ENCODE data around the gene SLAMF9. TPM values are rescaled to one million over a fixed set of nuclear protein-coding genes. Genes with fewer than 3 reads are reported as not detected.

The SLAMF9 gene
- total RNA-seq, result not detected in 2 replicates

- DNase-seq (ENCODE audit: low read depth), result no peak
Observed at GRCh38 chr1:159953536-159954515, at the start of gene SLAMF9. SLAMF9 (minus strand) TSS chr1:159954237; CDS start chr1:159954137, 100 bp downstream.

GRCh38 chr1:160001440-160001839 is 47.4 kb upstream of the SLAMF9 start:
- no peak for DNase-seq (ENCODE audit: low read depth)

- no peak for DNase-seq (ENCODE audit: low read depth)
Observed at GRCh38 chr1:159999204-159999603, 45.2 kb upstream of the SLAMF9 start.

- peak; percentile 63 for DNase-seq (ENCODE audit: low read depth)
Observed at GRCh38 chr1:159996653-159997052, 42.6 kb upstream of the SLAMF9 start.

GRCh38 chr1:159994896-159995295 is 40.9 kb upstream of the SLAMF9 start:
- DNase-seq (ENCODE audit: low read depth), result no peak

GRCh38 chr1:159993911-159994310 is 39.9 kb upstream of the SLAMF9 start:
- DNase-seq (ENCODE audit: low read depth), result no peak

GRCh38 chr1:159992161-159992560 is 38.1 kb upstream of the SLAMF9 start:
- DNase-seq (ENCODE audit: low read depth), result no peak

GRCh38 chr1:159991513-159991912 is 37.5 kb upstream of the SLAMF9 start:
- no peak for DNase-seq (ENCODE audit: low read depth)

GRCh38 chr1:159990005-159990404 is 36.0 kb upstream of the SLAMF9 start:
- DNase-seq (ENCODE audit: low read depth), result no peak

GRCh38 chr1:159989581-159989980 is 35.5 kb upstream of the SLAMF9 start:
- DNase-seq (ENCODE audit: low read depth), result no peak

- DNase-seq (ENCODE audit: low read depth), result no peak
Observed at GRCh38 chr1:159988006-159988405, 34.0 kb upstream of the SLAMF9 start.

- DNase-seq (ENCODE audit: low read depth), result no peak
Observed at GRCh38 chr1:159987186-159987585, 33.1 kb upstream of the SLAMF9 start.

- DNase-seq (ENCODE audit: low read depth), result no peak
Observed at GRCh38 chr1:159986531-159986930, 32.5 kb upstream of the SLAMF9 start.

GRCh38 chr1:159986093-159986492 is 32.1 kb upstream of the SLAMF9 start:
- DNase-seq (ENCODE audit: low read depth), result no peak

GRCh38 chr1:159985473-159985872 is 31.4 kb upstream of the SLAMF9 start:
- no peak for DNase-seq (ENCODE audit: low read depth)

GRCh38 chr1:159983681-159984080 is 29.6 kb upstream of the SLAMF9 start:
- DNase-seq (ENCODE audit: low read depth), result no peak

GRCh38 chr1:159982280-159982679 is 28.2 kb upstream of the SLAMF9 start:
- no peak for DNase-seq (ENCODE audit: low read depth)

GRCh38 chr1:159981351-159982055 is 27.5 kb upstream of the SLAMF9 start:
- DNase-seq (ENCODE audit: low read depth), result no peak

- no peak for DNase-seq (ENCODE audit: low read depth)
Observed at GRCh38 chr1:159980786-159981185, 26.7 kb upstream of the SLAMF9 start.

- no peak for DNase-seq (ENCODE audit: low read depth)
Observed at GRCh38 chr1:159980076-159980475, 26.0 kb upstream of the SLAMF9 start.

GRCh38 chr1:159979257-159979656 is 25.2 kb upstream of the SLAMF9 start:
- DNase-seq (ENCODE audit: low read depth), result no peak

- no peak for DNase-seq (ENCODE audit: low read depth)
Observed at GRCh38 chr1:159978107-159978398, 24.0 kb upstream of the SLAMF9 start.
